A673 (cell line): ENCODE measurements around the gene AGAP2.

Source experiments
- CTCF ChIP-seq: fragments of 300-800, 200-600 bp; sonication (generic); conservative IDR thresholded peaks from 2 replicates; pipeline ENCODE4 v1.5.1; 2017; ENCODE audit warnings: low read depth, mild to moderate bottlenecking, antibody characterized with exemption, low read length, moderate library complexity, mixed read lengths
- EZH2 ChIP-seq: fragments of 200-600 bp; sonication (generic); IDR thresholded peaks from 2 replicates; pipeline ENCODE4 v1.6.1; 2017; ENCODE audit warnings: borderline replicate concordance, low read depth, mild to moderate bottlenecking, mixed read lengths, antibody characterized with exemption, low read length; ENCODE audit not compliant: poor library complexity, severe bottlenecking

GRCh38 chr12:57782243-57782607 is 43.7 kb upstream of the AGAP2 start:
- TF ChIP-seq CTCF, result no peak
- TF ChIP-seq EZH2, result no peak
